IMR-90 (cell line): ENCODE results near the gene TBC1D8. TPM values are rescaled to one million over a fixed set of nuclear protein-coding genes. Genes with fewer than 3 reads are reported as not detected.

Experiments used
- ATAC-seq: fragments of 200-7000 bp; cut with Tn5 transposase; 2 replicates; pipeline ENCODE4 v1.9.1; 2020; ENCODE audit warnings: low read depth, mild to moderate bottlenecking, moderate library complexity
- BruUV-seq: library from RNA; stranded (reverse); fragments of 400-500 nt; replicated peaks from 2 replicates; lab custom pipeline; 2021; lab: Mats Ljungman, UMichigan
- CTCF ChIA-PET: fragments of 300-600 bp; formaldehyde crosslinking; extraction: SDS; loops from one replicate; lab custom pipeline; 2021; ENCODE audit warnings: antibody characterized with exemption; lab: Yijun Ruan, JAX
- POLR2A ChIA-PET: fragments of 300-600 bp; sonication (Branson Sonifier 250); formaldehyde crosslinking; loops from one replicate; lab custom pipeline; 2022; ENCODE audit warnings: antibody characterized with exemption; ENCODE audit not compliant: unreplicated experiment; lab: Charles Lee
- DNase-seq: peaks from one replicate; pipeline ENCODE4 v3.0.0; 2013
- H2AFZ ChIP-seq: replicated peaks from 2 replicates; pipeline ENCODE3; 2013; ENCODE audit warnings: low read length, mild to moderate bottlenecking; ENCODE audit not compliant: poor library complexity
- H2AK5ac ChIP-seq: 2 replicates; pipeline ENCODE4 v1.6.1; 2013; ENCODE audit warnings: low read depth, low read length, inconsistent platforms
- H2AK9ac ChIP-seq: replicated peaks from 2 replicates; pipeline ENCODE3; 2013; ENCODE audit warnings: mild to moderate bottlenecking, low read depth, low read length, moderate library complexity; ENCODE audit not compliant: poor library complexity
- H2BK120ac ChIP-seq: 2 replicates; pipeline ENCODE4 v1.6.1; 2013; ENCODE audit warnings: low read depth, low read length, inconsistent platforms
- H2BK15ac ChIP-seq: 3 replicates; pipeline ENCODE4 v1.6.1; 2013; ENCODE audit warnings: low read depth, low read length, inconsistent platforms
- H2BK20ac ChIP-seq: 2 replicates; pipeline ENCODE4 v1.6.1; 2013; ENCODE audit warnings: low read depth, mild to moderate bottlenecking, inconsistent platforms, low read length, moderate library complexity
- H2BK5ac ChIP-seq: 2 replicates; pipeline ENCODE4 v1.6.1; 2013; ENCODE audit warnings: mild to moderate bottlenecking, low read depth, low read length, inconsistent platforms; ENCODE audit not compliant: poor library complexity, severe bottlenecking
- H3K14ac ChIP-seq: replicated peaks from 2 replicates; pipeline ENCODE4 v1.6.1; 2013; ENCODE audit warnings: low read depth, low read length, inconsistent platforms
- H3K18ac ChIP-seq: 2 replicates; pipeline ENCODE4 v1.6.1; 2013; ENCODE audit warnings: low read depth, low read length, control low read depth
- H3K23ac ChIP-seq: 2 replicates; pipeline ENCODE4 v1.6.1; 2013; ENCODE audit warnings: low read depth, low read length, inconsistent platforms
- H3K27ac ChIP-seq: 2 replicates; pipeline ENCODE4 v1.5.1; 2013; ENCODE audit warnings: mild to moderate bottlenecking, control low read depth, low read length; ENCODE audit not compliant: insufficient read depth
- H3K27me3 ChIP-seq: 2 replicates; pipeline ENCODE4 v1.6.1; 2013; ENCODE audit warnings: low read length; ENCODE audit not compliant: control insufficient read depth, insufficient read depth
- H3K36me3 ChIP-seq: 2 replicates; pipeline ENCODE4 v1.6.1; 2013; ENCODE audit warnings: low read length, mixed read lengths; ENCODE audit not compliant: control insufficient read depth, insufficient read depth
- H3K4ac ChIP-seq: 2 replicates; pipeline ENCODE4 v1.6.1; 2013; ENCODE audit warnings: low read depth, low read length, inconsistent platforms
- H3K4me1 ChIP-seq: 2 replicates; pipeline ENCODE4 v1.6.1; 2013; ENCODE audit warnings: low read length, mixed read lengths; ENCODE audit not compliant: control insufficient read depth, insufficient read depth
- H3K4me2 ChIP-seq: 2 replicates; pipeline ENCODE4 v1.6.1; 2013; ENCODE audit warnings: low read depth, mild to moderate bottlenecking, control low read depth, low read length, moderate library complexity
- H3K4me3 ChIP-seq: 2 replicates; pipeline ENCODE4 v1.5.1; 2013; ENCODE audit warnings: low read depth, mild to moderate bottlenecking, control low read depth, low read length, moderate library complexity; ENCODE audit not compliant: insufficient read depth
- H3K56ac ChIP-seq: 2 replicates; pipeline ENCODE4 v1.6.1; 2013; ENCODE audit warnings: low read length, inconsistent platforms; ENCODE audit not compliant: insufficient read depth; ENCODE audit errors: extremely low read depth
- H3K79me1 ChIP-seq, 2 experiments: 2 replicates each; pipeline ENCODE4 v1.6.1; 2013; ENCODE audit warnings: low read length in 2 of 2, inconsistent platforms in 1 of 2, low read depth in 1 of 2
- H3K9ac ChIP-seq: 2 replicates; pipeline ENCODE4 v1.6.1; 2013; ENCODE audit warnings: low read depth, low read length, control low read depth
- H3K9me1 ChIP-seq: 2 replicates; pipeline ENCODE4 v1.6.1; 2013; ENCODE audit warnings: low read length, inconsistent platforms; ENCODE audit not compliant: insufficient read depth
- H3K9me3 ChIP-seq: 2 replicates; pipeline ENCODE4 v1.6.1; 2013; ENCODE audit warnings: low read length; ENCODE audit not compliant: control insufficient read depth, insufficient read depth
- H4K20me1 ChIP-seq: 2 replicates; pipeline ENCODE4 v1.6.1; 2013; ENCODE audit warnings: low read length, inconsistent platforms; ENCODE audit not compliant: insufficient read depth
- H4K5ac ChIP-seq: 2 replicates; pipeline ENCODE4 v1.6.1; 2013; ENCODE audit warnings: mild to moderate bottlenecking, low read depth, low read length, control low read depth
- H4K8ac ChIP-seq, 2 experiments: 2 replicates each; pipeline ENCODE4 v1.6.1; 2013; ENCODE audit warnings: low read depth in 2 of 2, low read length in 2 of 2, control low read depth in 1 of 2, inconsistent platforms in 1 of 2
- H4K91ac ChIP-seq: 2 replicates; pipeline ENCODE4 v1.6.1; 2013; ENCODE audit warnings: low read depth, low read length, inconsistent platforms; ENCODE audit not compliant: insufficient read depth
- BHLHE40 ChIP-seq: fragments of 150-350 bp; IDR thresholded peaks from 2 replicates; pipeline ENCODE4 v1.6.1; 2016; ENCODE audit warnings: mild to moderate bottlenecking, low read depth, low read length
- MXI1 ChIP-seq: IDR thresholded peaks from 2 replicates; pipeline ENCODE4 v1.6.1; 2012; ENCODE audit warnings: low read depth, mild to moderate bottlenecking, low read length, moderate library complexity, borderline replicate concordance
- NFE2L2 ChIP-seq: fragments of 150-350 bp; IDR thresholded peaks from 2 replicates; pipeline ENCODE4 v1.6.1; 2016; ENCODE audit warnings: low read depth, mild to moderate bottlenecking, low read length
- RCOR1 ChIP-seq: IDR thresholded peaks from 2 replicates; pipeline ENCODE4 v1.6.1; 2012; ENCODE audit warnings: mild to moderate bottlenecking, low read length, improper control_type of control experiment; ENCODE audit not compliant: insufficient replicate concordance
- WGBS, 2 experiments: methylation state at CpG; one replicate each; pipeline versions ENCODE4 v1.1.5 to v1.1.7; 2013; ENCODE audit warnings: missing lambda C conversion rate in 2 of 2; ENCODE audit not compliant: insufficient read length in 1 of 2; ENCODE audit errors: extremely low coverage in 2 of 2; 5-methylcytosine and 5-hydroxymethylcytosine counted together
- dilution Hi-C: fragments of 300-500 bp; cut with HindIII; formaldehyde crosslinking; loops from one replicate; pipeline ENCODE4 v1.14.3; 2018; ENCODE audit warnings: low sequenced_read_pairs; ENCODE audit not compliant: unreplicated experiment
- in situ Hi-C: fragments of 300-500 bp; cut with MboI; formaldehyde crosslinking; loops from 3 replicates; pipeline ENCODE4 v1.14.3; 2019; ENCODE audit warnings: low sequenced_read_pairs, inconsistent platforms, mixed read lengths
- intact Hi-C: fragments of 100-400 bp; cut with micrococcal nuclease; formaldehyde crosslinking; loops from 2 replicates; pipeline ENCODE4 v1.10.0; 2022
- polyA plus RNA-seq, 3 experiments: library from polyadenylated mRNA; depleted of rRNA; stranded (reverse); fragments of >200 nt; gene quantifications; 2 replicates each; pipeline ENCODE4 v1.2.3, GENCODE V29; 2012; ENCODE audit warnings: low replicate concordance in 1 of 3
- total RNA-seq: library from RNA; depleted of rRNA; stranded (reverse); fragments of >200 nt; gene quantifications from 2 replicates; pipeline ENCODE4 v1.2.3, GENCODE V29; 2012

Gene TBC1D8
- total and polyA plus RNA-seq, 2 of the 4 experiments (the other 2 are of a cell fraction): 1.3 to 1.5 TPM

GRCh38 chr2:100974712-100975520 lies 176.3 kb downstream of the TBC1D8 start:
- Histone ChIP-seq H3K9me1 (peaks cover 15% of the 10 kb centered on the region; the same call in 1 of the 2 replicates), H4K91ac (no peak overlapping the region), H3K18ac (no peak overlapping the region), H2BK20ac (no peak overlapping the region), H2BK5ac (no peak overlapping the region), H4K8ac (no peak overlapping the region), H4K5ac (no peak overlapping the region), H3K9ac (no peak overlapping the region), H2BK120ac (no peak overlapping the region), H2AK5ac (no peak overlapping the region), H2AFZ (no peak overlapping the region), H3K79me1 (no peaks in the 10 kb centered on the region), H3K4me2 (no peak overlapping the region), H2BK15ac (no peak overlapping the region), H3K23ac (no peak overlapping the region), H3K4ac (no peak overlapping the region), H4K20me1 (no peaks in the 10 kb centered on the region), H3K9me3 (no peaks in the 10 kb centered on the region), H3K4me3 (no peak overlapping the region), H3K36me3 (peaks cover 33% of the 10 kb centered on the region), H3K27ac (no peak overlapping the region), H3K56ac (no peak overlapping the region), H3K14ac (no peak overlapping the region), H3K4me1 (peaks cover 2% of the 10 kb centered on the region), H3K27me3 (no peaks in the 10 kb centered on the region), H2AK9ac (no peak overlapping the region)
- 97% methylated on average over 6 of the region's 22 CpGs; no CpG with 5 or more reads in 1 of the 2 experiments for WGBS, 2 experiments
- dilution Hi-C loops (no loop called here), in situ Hi-C loops (loop anchor here (5.0 kb wide), 1 partner anchor 153 kb away; the partner anchor contains the start of gene NPAS2), intact Hi-C loops (no loop called here)
- ChIA-PET POLR2A (no interaction called here), CTCF (no interaction called here)
- no peak for TF ChIP-seq RCOR1
- TF ChIP-seq BHLHE40: no peak
- no peak for TF ChIP-seq NFE2L2
- no peak for TF ChIP-seq MXI1
- BruUV-seq: no TSS peak
- ATAC-seq (no peak), DNase-seq (no peak)
